Activated CD4-positive, alpha-beta T cell treated with anti-CD3 and anti-CD28 coated beads for 36 hours (primary cell): ENCODE measurements around the gene ARHGAP32. TPM values are rescaled to one million over a fixed set of nuclear protein-coding genes. Genes with fewer than 3 reads are reported as not detected.
A peak's percentile ranks its signal among the peaks of the same experiment; 100 is the strongest.

Experiments used
- ATAC-seq: fragments of 200-7000 bp; cut with Tn5 transposase; one replicate; pipeline ENCODE4 v1.10.0; 2021; ENCODE audit warnings: mild to moderate bottlenecking, moderate library complexity
- CTCF ChIA-PET: fragments of 350-600 bp; sonication (Branson Sonifier 250); formaldehyde crosslinking; loops from one replicate; lab custom pipeline; 2021; ENCODE audit warnings: antibody characterized with exemption; lab: Charles Lee
- POLR2A ChIA-PET: fragments of 350-600 bp; sonication (Branson Sonifier 250); formaldehyde crosslinking; loops from one replicate; lab custom pipeline; 2021; ENCODE audit warnings: antibody characterized with exemption, inconsistent platforms; lab: Charles Lee
- DNase-seq: peaks from one replicate; pipeline ENCODE4 v3.0.0-alpha.2; 2020
- H3K27ac Mint-ChIP-seq: one replicate; pipeline ENCODE4 v1.8.0; 2021; ENCODE audit warnings: mixed read lengths
- H3K27me3 Mint-ChIP-seq: one replicate; pipeline ENCODE4 v1.8.0; 2021; ENCODE audit warnings: mixed read lengths
- H3K36me3 Mint-ChIP-seq: one replicate; pipeline ENCODE4 v1.8.0; 2021; ENCODE audit warnings: low read depth, mixed read lengths
- H3K4me1 Mint-ChIP-seq: one replicate; pipeline ENCODE4 v1.8.0; 2021; ENCODE audit warnings: mixed read lengths
- H3K4me3 Mint-ChIP-seq: one replicate; pipeline ENCODE4 v1.8.0; 2021; ENCODE audit warnings: mild to moderate bottlenecking, moderate library complexity, mixed read lengths
- H3K9me3 Mint-ChIP-seq: one replicate; pipeline ENCODE4 v1.8.0; 2021; ENCODE audit warnings: low read depth, mixed read lengths
- intact Hi-C, 2 experiments: fragments of 100-400 bp; cut with DNase I in 1 of 2; cut with micrococcal nuclease in 1 of 2; formaldehyde crosslinking; loops; one replicate each; pipeline versions ENCODE4 v1.14.2 to v1.15.1; 2022 to 2024; cut with DNase I, micrococcal nuclease
- total RNA-seq, 2 experiments: library from RNA; stranded (reverse); gene quantifications; one replicate each; pipeline ENCODE4 v1.2.3, GENCODE V29; 2021

Gene ARHGAP32
- total RNA-seq, 2 experiments from 2014 or later: 8.1 to 8.9 TPM

- H3K27ac Mint-ChIP-seq: no peak overlapping the region
- intact Hi-C loops: loop anchor here in 1 of 2 experiments (5.0 to 10.0 kb wide), 2 partner anchors 313 to 365 kb away; no protein-coding TSS in a partner anchor
- DNase-seq (no peak), ATAC-seq (no peak)
- H3K36me3 Mint-ChIP-seq: peaks cover 9% of the 10 kb centered on the region
- H3K27me3 Mint-ChIP-seq: no peaks in the 10 kb centered on the region
- peaks cover 27% of the 10 kb centered on the region for H3K4me1 Mint-ChIP-seq
- ChIA-PET CTCF (interaction anchor here (0.6 to 0.7 kb wide), 2 partner anchors 83 to 136 kb away, joined by 3 read pairs; no protein-coding TSS in a partner anchor), POLR2A (no interaction called here)
- no peak overlapping the region for H3K4me3 Mint-ChIP-seq
- H3K9me3 Mint-ChIP-seq: peaks cover 2% of the 10 kb centered on the region
Observed at GRCh38 chr11:128967578-128967977, 224.5 kb downstream of the ARHGAP32 start.

GRCh38 chr11:128965485-128965884, 226.6 kb downstream of the ARHGAP32 start:
- Mint-ChIP-seq H3K27ac (no peak overlapping the region), H3K4me3 (no peak overlapping the region), H3K36me3 (peaks cover 4% of the 10 kb centered on the region), H3K27me3 (no peaks in the 10 kb centered on the region), H3K9me3 (peaks cover 2% of the 10 kb centered on the region), H3K4me1 (peaks cover 27% of the 10 kb centered on the region)
- peak; percentile 88 for ATAC-seq
- ChIA-PET POLR2A (no interaction called here), CTCF (no interaction called here)
- intact Hi-C loops: loop anchor here in 1 of 2 experiments (5.0 to 10.0 kb wide), 2 partner anchors 311 to 367 kb away; no protein-coding TSS in a partner anchor
- DNase-seq: no peak

- Mint-ChIP-seq H3K4me3 (no peak overlapping the region), H3K27me3 (no peaks in the 10 kb centered on the region), H3K4me1 (peaks cover 27% of the 10 kb centered on the region), H3K9me3 (peaks cover 2% of the 10 kb centered on the region), H3K27ac (peak overlapping the region; percentile 3), H3K36me3 (peaks cover 2% of the 10 kb centered on the region)
- ChIA-PET POLR2A (no interaction called here), CTCF (interaction anchor here (3.6 kb wide), 1 partner anchor 80 kb away, joined by 17 read pairs; no protein-coding TSS in a partner anchor)
- DNase-seq (no peak), ATAC-seq (no peak)
- intact Hi-C loops: loop anchor here in 1 of 2 experiments (10.0 kb wide), 1 partner anchor 310 kb away; no protein-coding TSS in a partner anchor
Observed at GRCh38 chr11:128964463-128964930, 227.6 kb downstream of the ARHGAP32 start.

GRCh38 chr11:128963744-128964325, 228.3 kb downstream of the ARHGAP32 start:
- Mint-ChIP-seq H3K4me3 (peak overlapping the region; percentile 4), H3K27me3 (no peaks in the 10 kb centered on the region), H3K36me3 (peaks cover 2% of the 10 kb centered on the region), H3K9me3 (peaks cover 2% of the 10 kb centered on the region), H3K4me1 (peaks cover 27% of the 10 kb centered on the region), H3K27ac (no peak overlapping the region)
- peak; percentile 79 for ATAC-seq
- CTCF ChIA-PET: interaction anchor here (3.6 kb wide), 1 partner anchor 80 kb away, joined by 17 read pairs; no protein-coding TSS in a partner anchor
- POLR2A ChIA-PET: interaction anchor here (1.0 kb wide), 1 partner anchor 74 kb away, joined by 3 read pairs; no protein-coding TSS in a partner anchor
- DNase-seq: no peak
- intact Hi-C loops: loop anchor here (2.0 to 10.0 kb wide), 2 partner anchors 309 to 317 kb away; no protein-coding TSS in a partner anchor

GRCh38 chr11:128962896-128963295, 229.2 kb downstream of the ARHGAP32 start:
- intact Hi-C loops: loop anchor here (2.0 to 10.0 kb wide), 2 partner anchors 308 to 318 kb away; no protein-coding TSS in a partner anchor
- ATAC-seq (no peak), DNase-seq (no peak)
- H3K36me3 Mint-ChIP-seq: peaks cover 2% of the 10 kb centered on the region
- H3K9me3 Mint-ChIP-seq: peaks cover 2% of the 10 kb centered on the region
- H3K27ac Mint-ChIP-seq: no peak overlapping the region
- no peak overlapping the region for H3K4me3 Mint-ChIP-seq
- H3K4me1 Mint-ChIP-seq: peaks cover 27% of the 10 kb centered on the region
- ChIA-PET POLR2A (interaction anchor here (1.0 kb wide), 1 partner anchor 73 kb away, joined by 3 read pairs; no protein-coding TSS in a partner anchor), CTCF (interaction anchor here (1.6 to 3.6 kb wide), 2 partner anchors 11 to 79 kb away, joined by 4 to 17 read pairs; no protein-coding TSS in a partner anchor)
- H3K27me3 Mint-ChIP-seq: no peaks in the 10 kb centered on the region

GRCh38 chr11:128961645-128962044, 230.5 kb downstream of the ARHGAP32 start:
- DNase-seq (no peak), ATAC-seq (no peak)
- peaks cover 2% of the 10 kb centered on the region for H3K9me3 Mint-ChIP-seq
- ChIA-PET POLR2A (no interaction called here), CTCF (interaction anchor here (0.7 to 3.6 kb wide), 3 partner anchors 10 to 966 kb away, joined by 4 to 17 read pairs (median 4); no protein-coding TSS in a partner anchor)
- peaks cover 2% of the 10 kb centered on the region for H3K36me3 Mint-ChIP-seq
- no peaks in the 10 kb centered on the region for H3K27me3 Mint-ChIP-seq
- no peak overlapping the region for H3K27ac Mint-ChIP-seq
- H3K4me3 Mint-ChIP-seq: no peak overlapping the region
- peaks cover 27% of the 10 kb centered on the region for H3K4me1 Mint-ChIP-seq
- intact Hi-C loops: loop anchor here (2.0 to 10.0 kb wide), 2 partner anchors 307 to 319 kb away; no protein-coding TSS in a partner anchor

- ChIA-PET CTCF (interaction anchor here (0.6 to 7.8 kb wide), 21 partner anchors 11 to 925 kb away, joined by 3 to 162 read pairs (median 4); partner anchors contain the start of gene KCNJ5), POLR2A (no interaction called here)
- Mint-ChIP-seq H3K4me1 (peaks cover 2% of the 10 kb centered on the region), H3K9me3 (no peaks in the 10 kb centered on the region), H3K4me3 (no peak overlapping the region), H3K36me3 (no peaks in the 10 kb centered on the region), H3K27me3 (peaks cover 2% of the 10 kb centered on the region), H3K27ac (no peak overlapping the region)
- intact Hi-C loops: no loop called here
- no peak for ATAC-seq
- no peak for DNase-seq
Observed at GRCh38 chr11:128957202-128957482, 235.0 kb downstream of the ARHGAP32 start.

- no peak overlapping the region for H3K4me3 Mint-ChIP-seq
- DNase-seq (peak; percentile 20), ATAC-seq (peak; percentile 57)
- intact Hi-C loops: loop anchor here (1.0 kb wide), 2 partner anchors 72 to 799 kb away; no protein-coding TSS in a partner anchor
- no peaks in the 10 kb centered on the region for H3K9me3 Mint-ChIP-seq
- POLR2A ChIA-PET: no interaction called here
- peaks cover 2% of the 10 kb centered on the region for H3K4me1 Mint-ChIP-seq
- CTCF ChIA-PET: interaction anchor here (0.7 to 7.8 kb wide), 28 partner anchors 9 to 924 kb away, joined by 3 to 162 read pairs (median 4); partner anchors contain the start of genes BARX2 and KCNJ5
- H3K27me3 Mint-ChIP-seq: peaks cover 2% of the 10 kb centered on the region
- H3K36me3 Mint-ChIP-seq: no peaks in the 10 kb centered on the region
- no peak overlapping the region for H3K27ac Mint-ChIP-seq
Observed at GRCh38 chr11:128956401-128957201, 235.5 kb downstream of the ARHGAP32 start.

GRCh38 chr11:128955636-128956035, 236.5 kb downstream of the ARHGAP32 start:
- H3K9me3 Mint-ChIP-seq: no peaks in the 10 kb centered on the region
- no peaks in the 10 kb centered on the region for H3K36me3 Mint-ChIP-seq
- intact Hi-C loops: loop anchor here (1.0 kb wide), 2 partner anchors 71 to 798 kb away; no protein-coding TSS in a partner anchor
- CTCF ChIA-PET: interaction anchor here (0.7 to 7.8 kb wide), 20 partner anchors 8 to 923 kb away, joined by 3 to 162 read pairs (median 5); no protein-coding TSS in a partner anchor
- peaks cover 2% of the 10 kb centered on the region for H3K4me1 Mint-ChIP-seq
- DNase-seq: no peak
- no peak for ATAC-seq
- H3K27ac Mint-ChIP-seq: no peak overlapping the region
- H3K4me3 Mint-ChIP-seq: no peak overlapping the region
- peaks cover 2% of the 10 kb centered on the region for H3K27me3 Mint-ChIP-seq
- POLR2A ChIA-PET: no interaction called here

GRCh38 chr11:128953151-128953550, 239.0 kb downstream of the ARHGAP32 start:
- ATAC-seq (no peak), DNase-seq (no peak)
- ChIA-PET CTCF (interaction anchor here (7.8 kb wide), 1 partner anchor 67 kb away, joined by 162 read pairs; no protein-coding TSS in a partner anchor), POLR2A (no interaction called here)
- H3K4me1 Mint-ChIP-seq: peaks cover 2% of the 10 kb centered on the region
- peaks cover 4% of the 10 kb centered on the region for H3K27me3 Mint-ChIP-seq
- no peak overlapping the region for H3K27ac Mint-ChIP-seq
- H3K36me3 Mint-ChIP-seq: no peaks in the 10 kb centered on the region
- H3K9me3 Mint-ChIP-seq: no peaks in the 10 kb centered on the region
- intact Hi-C loops: no loop called here
- H3K4me3 Mint-ChIP-seq: no peak overlapping the region
